ENCODE results near the gene DEFB118.
"Not testable (repeated sequence)": the region's sequence is repeated elsewhere in the genome, so short reads cannot be mapped to it uniquely, and the experiment has no call there.

DEFB118 gene, protein sequence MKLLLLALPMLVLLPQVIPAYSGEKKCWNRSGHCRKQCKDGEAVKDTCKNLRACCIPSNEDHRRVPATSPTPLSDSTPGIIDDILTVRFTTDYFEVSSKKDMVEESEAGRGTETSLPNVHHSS

DNA sequence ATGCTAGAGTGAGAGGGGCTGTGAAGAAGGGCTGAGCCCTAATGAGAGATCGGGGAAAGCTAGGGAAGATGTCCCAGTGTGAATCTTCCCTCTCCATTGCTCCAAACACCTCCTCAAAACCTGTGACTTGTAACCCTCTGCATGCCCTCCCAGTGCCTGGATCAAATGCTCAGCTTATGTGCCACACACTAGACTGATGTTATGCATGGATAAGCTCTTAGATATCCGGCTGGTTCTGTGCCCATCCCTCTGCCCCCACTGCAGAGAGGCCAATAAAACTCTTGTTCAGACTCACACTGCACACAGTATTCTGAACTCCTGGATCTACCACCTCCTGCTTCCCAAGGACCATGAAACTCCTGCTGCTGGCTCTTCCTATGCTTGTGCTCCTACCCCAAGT, at the start of gene DEFB118:
DEFB118 (plus strand) TSS at position 301 of the 400 bp plus-strand sequence; CDS start at position 351, 50 bp downstream.
- DNase-seq, result no peak

DNA sequence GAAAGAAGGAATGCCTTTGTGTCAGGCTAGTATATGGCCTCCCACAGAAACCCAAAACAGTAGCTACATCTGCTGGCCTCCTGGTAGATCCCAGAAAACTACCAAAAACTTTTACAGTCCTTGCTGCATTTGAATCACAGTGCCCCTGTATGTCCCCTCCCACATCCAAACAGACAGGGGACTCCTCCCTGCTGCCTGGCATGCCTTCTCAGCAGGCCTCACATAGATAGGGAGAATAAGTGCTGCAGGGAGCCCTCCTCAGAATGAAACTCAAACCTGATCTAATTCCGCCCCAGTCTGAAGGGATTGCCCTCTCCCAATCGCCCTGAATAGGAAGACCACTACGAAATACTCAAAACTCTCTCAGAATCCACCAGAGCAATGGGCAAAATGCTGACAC, 45.9 kb upstream of the DEFB118 start:
- no peak for DNase-seq

DNA sequence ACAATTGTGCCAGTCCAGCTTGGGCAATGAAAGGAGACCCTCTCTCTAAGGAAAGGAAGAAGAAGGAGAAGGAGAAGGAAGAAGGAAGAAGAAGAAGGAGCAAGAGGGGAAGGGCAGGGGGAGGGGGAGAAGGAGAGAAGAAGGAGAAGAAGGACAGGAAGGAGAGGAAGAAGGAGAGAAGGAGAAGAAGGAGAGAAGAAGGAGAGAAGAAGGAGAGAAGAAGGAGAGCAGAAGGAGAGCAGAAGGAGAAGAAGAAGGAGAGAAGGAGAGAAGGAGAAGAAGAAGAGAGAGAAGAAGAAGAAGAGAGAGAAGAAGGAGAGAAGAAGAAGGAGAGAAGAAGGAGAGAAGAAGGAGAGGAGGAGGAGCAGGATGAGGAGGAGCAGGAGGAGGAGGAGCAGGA, 37.5 kb upstream of the DEFB118 start:
- no peak for DNase-seq

DNA sequence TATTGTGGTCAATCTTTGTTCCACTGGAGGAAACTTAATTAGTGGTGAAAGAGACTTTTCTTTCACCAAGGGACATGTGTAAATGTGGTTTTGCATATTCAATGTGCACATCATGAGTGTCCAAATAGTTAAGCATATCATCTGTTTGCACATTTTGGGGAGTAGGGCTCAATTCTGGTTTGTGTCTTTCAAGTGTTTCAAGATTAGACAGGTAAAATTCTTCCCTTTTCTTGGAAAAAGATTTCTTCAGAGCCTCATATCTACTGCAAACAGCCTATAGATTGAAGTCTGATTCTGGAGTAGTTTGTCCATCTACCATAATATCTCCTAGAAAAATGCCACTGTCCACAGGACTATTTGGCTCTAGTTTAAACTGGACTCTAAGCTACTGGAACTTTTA, 26.9 kb upstream of the DEFB118 start:
- DNase-seq, result no peak

DNA sequence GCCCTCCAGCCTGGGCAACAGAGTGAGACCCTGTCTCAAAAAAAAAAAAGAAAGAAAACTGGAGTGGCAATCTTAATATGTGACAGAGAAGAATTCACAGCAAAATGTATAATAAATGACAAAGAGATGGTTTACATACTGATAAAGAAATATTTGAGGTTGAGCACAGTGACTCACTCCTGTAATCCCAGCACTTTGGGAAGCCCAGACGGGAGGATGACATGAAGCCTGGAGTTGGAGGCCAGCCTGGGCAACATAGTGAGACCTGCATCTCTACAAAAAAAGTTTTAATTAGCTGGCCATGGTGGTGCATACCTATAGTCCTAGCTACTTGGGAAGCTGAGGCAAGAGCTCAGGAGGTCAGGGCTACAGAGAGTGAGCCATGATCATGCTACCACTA, 12.4 kb upstream of the DEFB118 start:
- DNase-seq, result no peak

DNA sequence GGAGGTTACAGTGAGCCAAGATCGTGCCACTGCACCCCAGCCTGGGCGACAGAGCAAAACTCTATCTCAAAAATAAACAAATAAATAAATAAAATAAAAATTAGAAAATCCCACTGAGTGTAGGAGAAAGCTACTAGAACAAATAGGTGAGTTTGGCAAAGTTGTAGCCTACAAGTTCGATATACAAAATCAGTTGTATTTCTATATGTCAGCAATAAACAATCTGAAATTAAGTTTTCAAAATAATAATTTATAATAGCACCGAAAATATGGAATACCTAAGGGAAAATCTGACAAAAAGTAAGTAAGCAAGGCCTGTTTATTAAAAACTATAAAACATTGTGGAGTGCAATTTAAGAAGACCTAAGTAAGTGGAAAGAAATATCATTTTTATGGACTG, 5.1 kb upstream of the DEFB118 start:
- DNase-seq, result no peak

DNA sequence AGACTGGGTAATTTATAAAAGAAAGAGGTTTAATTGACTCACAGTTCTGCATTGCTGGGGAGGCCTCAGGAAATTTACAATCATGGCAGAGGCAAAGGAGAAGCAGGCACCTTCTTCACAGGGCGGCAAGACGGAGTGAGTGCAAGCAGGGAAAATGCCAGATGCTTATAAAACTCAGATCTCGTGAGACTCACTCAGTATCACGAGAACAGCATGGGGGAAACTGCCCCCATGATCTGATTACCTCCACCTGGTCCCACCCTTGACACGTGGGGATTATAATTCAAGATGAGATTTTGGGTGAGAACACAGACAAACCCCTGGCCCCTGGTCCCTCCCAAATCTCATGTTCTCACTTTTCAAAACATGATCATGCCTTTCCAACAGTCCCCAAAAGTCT, 4.1 kb upstream of the DEFB118 start:
- DNase-seq, result not testable (repeated sequence)

DNA sequence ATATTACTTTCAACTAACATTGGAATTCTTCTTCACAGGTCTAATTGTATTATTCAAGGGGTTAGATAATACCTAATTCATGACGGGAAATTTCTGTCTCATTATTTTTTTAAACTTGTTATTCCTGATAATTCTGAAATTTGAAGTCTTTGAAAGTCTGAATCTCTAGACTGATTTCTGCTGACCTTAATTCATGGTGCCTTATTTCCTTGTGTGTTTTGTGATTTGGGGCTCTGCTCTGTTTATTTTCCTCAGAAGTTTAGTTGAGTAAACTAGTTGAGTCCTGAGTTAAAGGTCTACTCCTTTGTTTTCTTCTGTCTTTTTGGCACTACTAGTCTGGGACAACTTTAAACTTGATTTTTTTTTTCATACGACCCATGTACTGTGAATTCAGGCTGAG, 5.9 kb downstream of the DEFB118 start:
- no peak for DNase-seq

DNA sequence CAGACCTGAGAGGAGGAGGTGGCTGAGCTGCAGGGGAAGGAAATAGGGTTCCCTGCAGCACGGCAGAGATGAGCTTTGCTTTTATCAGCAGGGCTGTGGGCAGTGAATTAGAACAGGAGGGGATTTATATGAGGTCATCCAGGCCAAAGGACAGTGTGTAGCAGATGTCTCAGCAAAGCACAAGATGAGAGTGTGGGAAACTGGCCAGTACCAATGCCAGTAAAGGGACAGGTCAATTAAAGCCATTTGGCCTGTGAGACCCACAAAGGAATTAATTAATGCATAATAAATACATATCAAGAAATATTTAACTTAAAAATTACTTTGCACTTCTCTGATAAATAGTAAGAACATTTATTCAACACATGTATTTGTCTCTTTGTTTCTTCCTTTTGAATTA, 22.1 kb downstream of the DEFB118 start, which contains the start of gene DEFB119:
DEFB119 (minus strand) TSS at position 101 of the 400 bp plus-strand sequence. CDS start 107 bp downstream, outside the sequence.
- no peak for DNase-seq

DNA sequence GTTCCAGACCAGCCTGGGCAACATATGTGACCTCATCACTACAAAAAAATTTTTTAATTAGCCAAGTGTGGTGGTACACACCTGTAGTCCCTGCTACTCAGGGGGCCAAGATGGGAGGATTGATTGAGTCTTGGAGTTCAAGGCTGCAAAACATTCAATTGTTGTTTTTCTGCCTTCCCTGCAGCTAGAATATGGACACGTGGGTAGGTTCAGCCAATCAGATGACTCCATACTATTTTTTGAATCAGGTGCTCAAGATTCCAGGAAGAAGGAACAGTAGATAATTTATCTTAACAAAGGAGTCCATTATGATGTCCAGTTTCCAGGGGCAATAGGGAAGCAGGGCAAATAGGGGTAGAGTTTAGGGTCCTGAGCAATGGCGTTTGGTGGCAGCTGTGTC, 24.4 kb downstream of the DEFB118 start:
- no peak for DNase-seq

DNA sequence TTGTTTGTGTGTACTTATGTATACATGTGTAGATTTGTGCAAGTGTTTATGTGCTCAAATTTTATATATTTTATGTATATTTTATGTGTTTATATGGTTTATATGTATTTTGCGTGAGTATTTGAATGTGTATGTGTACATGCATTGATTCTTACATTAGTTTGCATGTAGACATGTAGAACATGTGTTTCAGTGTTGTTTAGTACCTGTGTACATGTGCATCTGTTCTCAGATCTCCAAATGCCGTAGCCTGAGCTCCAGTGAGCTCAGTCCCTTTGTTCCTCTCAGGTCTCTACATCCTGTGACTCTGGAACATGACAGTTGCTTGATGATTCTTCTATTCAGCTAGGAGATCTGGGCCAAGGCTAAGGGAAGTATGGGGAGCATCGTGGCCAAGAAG, 26.5 kb downstream of the DEFB118 start:
- DNase-seq, result no peak

DNA sequence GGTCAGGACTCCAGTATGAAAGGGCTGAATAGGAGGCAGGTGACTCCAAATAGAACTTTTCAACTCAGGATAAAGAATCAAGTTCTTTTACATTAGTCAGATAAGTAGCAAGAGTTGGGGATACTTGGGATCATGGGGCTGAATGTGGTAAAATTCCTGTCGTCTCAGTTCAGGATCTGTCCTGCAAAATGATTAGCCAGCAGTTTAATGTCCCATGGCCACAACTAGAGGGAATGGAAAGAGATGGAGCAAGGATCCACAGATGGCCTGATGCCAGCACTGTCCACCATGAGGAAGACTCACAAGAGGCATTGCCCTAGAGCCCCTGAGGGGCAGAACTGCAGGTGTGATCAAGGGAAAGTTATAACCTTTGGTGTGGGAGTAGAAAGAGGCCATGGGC, 35.5 kb downstream of the DEFB118 start:
- DNase-seq, result no peak

DNA sequence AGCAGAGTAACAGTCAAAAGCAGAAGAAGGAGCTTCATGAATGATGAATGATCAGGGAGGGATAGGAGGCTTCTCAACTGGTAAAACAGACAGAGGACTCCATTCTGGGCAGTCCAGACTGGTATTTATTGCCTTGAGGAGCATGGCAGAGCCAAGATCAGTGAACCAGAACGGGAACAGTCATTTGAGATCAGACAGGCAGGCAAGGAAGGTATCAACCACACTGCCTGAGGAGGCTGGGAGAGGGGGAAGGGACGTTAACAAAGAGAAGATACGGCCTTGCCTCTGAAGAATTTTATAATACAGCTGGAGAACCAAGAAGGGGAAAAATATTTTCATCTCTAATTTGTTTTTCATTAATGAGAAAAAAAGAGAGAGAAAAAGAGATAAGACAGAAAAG, 37.7 kb downstream of the DEFB118 start, which contains the start of gene DEFB121:
DEFB121 (minus strand) TSS at position 101 of the 400 bp plus-strand sequence; CDS start at position 38, 63 bp downstream.
- DNase-seq, result no peak

DNA sequence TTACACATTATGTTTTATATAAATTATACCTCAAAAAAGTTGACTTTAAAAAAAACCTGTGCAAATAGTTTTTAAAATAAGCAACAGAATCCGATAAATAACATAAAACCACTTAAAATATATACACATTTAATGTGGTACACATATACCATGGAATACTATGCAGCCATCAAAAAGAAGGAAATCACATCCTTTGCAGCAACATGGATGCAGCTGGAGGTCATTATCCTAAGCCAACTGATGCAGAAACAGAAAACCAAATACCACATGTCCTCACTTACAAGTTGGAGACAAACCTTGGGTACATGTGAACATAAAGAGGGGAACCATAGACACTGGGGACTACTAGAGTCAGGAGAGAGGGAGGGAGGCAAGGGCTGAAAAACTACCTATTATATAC, 41.6 kb downstream of the DEFB118 start:
- DNase-seq, result no peak

DNA sequence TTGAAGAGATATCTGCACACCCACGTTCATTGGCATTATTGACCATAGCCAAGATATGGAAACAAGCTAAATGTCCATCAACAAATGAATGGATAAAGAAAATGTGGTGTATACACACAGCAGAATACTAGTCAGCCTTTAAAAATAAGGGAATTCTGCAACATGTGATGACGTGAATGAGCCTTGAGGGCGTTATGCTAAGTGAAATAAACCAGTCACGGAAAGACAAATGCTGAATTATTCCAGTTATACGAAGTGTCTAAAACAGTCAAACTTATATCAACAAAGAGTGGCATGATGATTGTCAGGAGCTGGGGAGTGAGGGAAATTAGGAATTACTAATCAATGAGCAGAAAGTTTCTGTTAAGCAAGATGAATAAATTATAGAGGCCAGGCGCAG, 46.0 kb downstream of the DEFB118 start:
- DNase-seq, result no peak

DNA sequence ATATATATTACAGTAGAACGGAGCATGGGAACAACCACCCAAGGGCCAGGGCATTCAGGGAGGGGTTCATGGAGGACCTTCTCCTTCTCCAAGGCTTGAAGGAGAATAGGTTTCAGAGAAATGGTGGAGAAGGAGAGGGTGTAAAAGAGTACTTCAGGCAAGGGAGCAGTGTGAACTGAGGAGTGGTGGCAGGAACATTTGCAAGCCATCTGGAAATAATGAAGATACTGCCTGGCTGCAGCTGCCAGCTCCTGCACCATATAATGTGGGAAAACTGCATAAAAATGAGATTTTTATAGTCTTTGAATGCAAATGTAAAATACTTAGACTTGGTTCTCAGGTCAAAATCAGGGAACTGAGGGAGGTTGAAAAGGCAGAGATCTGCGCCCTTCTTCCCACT, 47.3 kb downstream of the DEFB118 start:
- no peak for DNase-seq

DNA sequence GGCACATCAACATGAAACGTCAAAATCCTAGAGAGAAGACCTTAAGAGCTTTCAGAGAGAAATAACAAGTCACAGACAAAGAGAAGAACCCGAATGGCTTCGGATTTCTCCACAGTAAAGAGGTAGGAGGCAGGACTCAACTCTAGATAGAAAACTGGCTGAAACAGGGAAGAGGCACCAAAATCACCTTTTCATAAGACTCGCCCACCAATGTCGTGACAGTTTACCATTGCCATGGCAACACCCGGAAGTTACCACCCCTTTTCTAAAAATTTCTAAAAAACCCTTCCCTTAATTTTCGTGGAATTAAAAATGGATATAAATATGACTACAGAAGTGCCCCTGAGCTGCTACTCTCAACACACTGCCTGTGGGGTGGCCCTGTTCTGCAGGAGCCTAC, 49.9 kb downstream of the DEFB118 start:
- no peak for DNase-seq

Data from NCI-H2171 treated with DMSO at 0.1 percent for 48 hours (cell line).